H1 (cell line): ENCODE measurements around the gene CCDC12. TPM values are rescaled to one million over a fixed set of nuclear protein-coding genes. Genes with fewer than 3 reads are reported as not detected.

Experiments
- CHD7 ChIP-seq: fragments of 300-600 bp; sonication (generic); IDR thresholded peaks from 2 replicates; pipeline ENCODE4 v1.7.1; 2012; ENCODE audit warnings: low read length, moderate library complexity, mild to moderate bottlenecking, inconsistent platforms; ENCODE audit not compliant: insufficient replicate concordance
- CTBP2 ChIP-seq: IDR thresholded peaks from 2 replicates; pipeline ENCODE4 v1.7.0; 2011; ENCODE audit warnings: borderline replicate concordance, mild to moderate bottlenecking, moderate library complexity, mixed read lengths, low read length; ENCODE audit not compliant: insufficient read depth, insufficient read length
- EGR1 ChIP-seq: IDR thresholded peaks from 2 replicates; pipeline ENCODE4 v1.6.1; 2011; ENCODE audit warnings: low read depth, low read length, borderline replicate concordance
- NRF1 ChIP-seq: IDR thresholded peaks from 2 replicates; pipeline ENCODE4 v1.6.1; 2011; ENCODE audit warnings: mild to moderate bottlenecking, low read depth, low read length, improper control_type of control experiment
- RAD21 ChIP-seq, 2 experiments: IDR thresholded peaks in 1 of 2; conservative IDR thresholded peaks in 1 of 2; 2 replicates each; pipeline ENCODE4 v1.6.1; 2011; ENCODE audit warnings: low read depth in 2 of 2, low read length in 2 of 2, improper control_type of control experiment in 1 of 2, inconsistent platforms in 1 of 2, mild to moderate bottlenecking in 1 of 2, moderate library complexity in 1 of 2
- RBBP5 ChIP-seq: IDR thresholded peaks from 2 replicates; pipeline ENCODE4 v1.7.1; 2012; ENCODE audit warnings: low read depth, mild to moderate bottlenecking, inconsistent platforms, low read length, moderate library complexity, borderline replicate concordance
- SAP30 ChIP-seq: fragments of 300-600 bp; sonication (generic); IDR thresholded peaks from 2 replicates; pipeline ENCODE4 v1.7.1; 2012; ENCODE audit warnings: low read length, moderate library complexity, mild to moderate bottlenecking, inconsistent platforms; ENCODE audit not compliant: insufficient read depth, insufficient replicate concordance
- SP1 ChIP-seq: IDR thresholded peaks from 2 replicates; pipeline ENCODE4 v1.6.1; 2011; ENCODE audit warnings: low read depth, low read length
- TAF1 ChIP-seq: IDR thresholded peaks from 2 replicates; pipeline ENCODE4 v1.6.1; 2011; ENCODE audit warnings: mild to moderate bottlenecking, low read depth, low read length
- polyA plus RNA-seq, 7 experiments: library from polyadenylated mRNA; depleted of rRNA in 3 of 7; stranded (reverse) in 5 of 7; unstranded in 2 of 7; fragments of >200 nt in 5 of 7; fragments of 200-250 nt in 2 of 7; gene quantifications; 1 replicate in 5 of 7; 2 replicates in 1 of 7; 4 replicates in 1 of 7; pipeline versions ENCODE4 v1.2.1 to v1.2.3, GENCODE V29; 2011 to 2013; ENCODE audit warnings: missing spikeins in 2 of 7, mixed read lengths in 2 of 7
- total RNA-seq: library from RNA; stranded (reverse); fragmentation: NEBNext Ultra II Directional; extraction: Animal tissue kit (Norgen Biotek cat#: 25700); gene quantifications from 2 replicates; pipeline ENCODE4 v1.2.1, GENCODE V29; 2021

CCDC12 gene
- total and polyA plus RNA-seq, 2 of the 8 experiments (the other 6 are each of a cell fraction or from before 2014, with no cell fraction given): 29.5 to 41.3 TPM

GRCh38 chr3:46993292-46993691 is 16.7 kb upstream of the CCDC12 start (continued):
- TF ChIP-seq CHD7 (no peak), RBBP5 (no peak), SAP30 (no peak), CTBP2 (no peak), EGR1 (no peak), RAD21 (IDR thresholded peaks at IDR 0.05 in 1 of 2, conservative IDR thresholded peaks at IDR 0.05 in 1 of 2; ENCODE audit: low read depth in 2 of 2, low read length in 2 of 2) (no peak), NRF1 (no peak), SP1 (no peak), TAF1 (no peak)
